ENCODE data around the gene BBIP1. TPM values are rescaled to one million over a fixed set of nuclear protein-coding genes. Genes with fewer than 3 reads are reported as not detected.
A peak's percentile ranks its signal among the peaks of the same experiment; 100 is the strongest.

Gene BBIP1
- total RNA-seq, 2 experiments from 2014 or later: 37.2 to 42.6 TPM

- Mint-ChIP-seq H3K27ac (peak overlapping the region; percentile 92), H3K27me3 (ENCODE audit: low read depth) (no peaks in the 10 kb centered on the region), H3K9me3 (peaks cover 4% of the 10 kb centered on the region), H3K4me3 (no peak overlapping the region), H3K36me3 (ENCODE audit: low read depth) (peaks cover 6% of the 10 kb centered on the region), H3K4me1 (ENCODE audit: low read depth) (peaks cover 82% of the 10 kb centered on the region)
- CTCF ChIA-PET: interaction anchor here (0.7 to 3.0 kb wide), 4 partner anchors 13 to 56 kb away, joined by 3 to 27 read pairs (median 5); no protein-coding TSS in a partner anchor
- intact Hi-C loops (cut with micrococcal nuclease): no loop called here
- no peak for DNase-seq
Observed at GRCh38 chr10:110859206-110859972, 59.6 kb downstream of the BBIP1 start.

DNA sequence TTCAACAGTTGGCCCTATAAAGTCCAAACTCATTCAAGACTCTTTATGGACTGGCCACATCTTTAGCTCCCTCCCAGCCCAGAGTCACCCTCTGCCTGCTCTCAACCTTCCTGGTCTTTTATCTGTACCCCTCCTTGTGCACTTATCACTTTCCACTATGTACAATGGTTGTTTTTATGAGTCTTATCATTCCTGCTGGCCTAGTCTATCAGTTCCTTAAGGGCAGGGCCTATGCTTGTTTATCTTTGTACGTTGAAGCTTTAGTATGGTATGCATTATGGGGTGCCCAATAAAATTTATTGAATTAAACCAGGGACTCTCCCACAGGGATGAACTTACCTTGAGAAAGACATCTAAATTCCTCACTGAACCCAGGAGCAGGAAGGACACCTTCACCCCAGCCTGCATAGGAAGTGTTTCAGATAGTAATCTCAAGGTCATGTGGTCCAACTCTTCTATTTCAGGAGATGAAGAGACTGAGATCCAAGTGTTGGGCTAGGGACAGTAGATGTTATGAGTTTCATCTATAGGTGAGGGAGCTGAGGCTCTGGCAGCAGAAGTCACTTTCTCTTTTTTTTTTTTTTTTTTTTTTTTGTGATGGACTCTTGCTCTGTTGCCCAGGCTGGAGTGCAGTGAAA lies 60.6 kb downstream of the BBIP1 start:
- no peak overlapping the region for H3K4me3 Mint-ChIP-seq
- intact Hi-C loops (cut with micrococcal nuclease): no loop called here
- H3K27ac Mint-ChIP-seq: peak overlapping the region; percentile 76
- CTCF ChIA-PET: interaction anchor here (0.9 to 3.0 kb wide), 6 partner anchors 10 to 55 kb away, joined by 3 to 27 read pairs (median 4); partner anchors contain the start of gene PDCD4
- H3K27me3 Mint-ChIP-seq (ENCODE audit: low read depth): no peaks in the 10 kb centered on the region
- H3K36me3 Mint-ChIP-seq (ENCODE audit: low read depth): peaks cover 6% of the 10 kb centered on the region
- no peak for DNase-seq
- peaks cover 82% of the 10 kb centered on the region for H3K4me1 Mint-ChIP-seq (ENCODE audit: low read depth)
- H3K9me3 Mint-ChIP-seq: peaks cover 4% of the 10 kb centered on the region

- Mint-ChIP-seq H3K4me3 (peak overlapping the region; percentile 46), H3K36me3 (ENCODE audit: low read depth) (peaks cover 6% of the 10 kb centered on the region), H3K4me1 (ENCODE audit: low read depth) (peaks cover 82% of the 10 kb centered on the region), H3K27me3 (ENCODE audit: low read depth) (no peaks in the 10 kb centered on the region), H3K27ac (peak overlapping the region; percentile 76), H3K9me3 (peaks cover 4% of the 10 kb centered on the region)
- intact Hi-C loops (cut with micrococcal nuclease): no loop called here
- CTCF ChIA-PET: interaction anchor here (0.6 to 3.0 kb wide), 10 partner anchors 11 to 73 kb away, joined by 3 to 27 read pairs (median 4); partner anchors contain the start of gene PDCD4
- peak; percentile 62 for DNase-seq
Observed at GRCh38 chr10:110857265-110858171, 61.5 kb downstream of the BBIP1 start.

DNA sequence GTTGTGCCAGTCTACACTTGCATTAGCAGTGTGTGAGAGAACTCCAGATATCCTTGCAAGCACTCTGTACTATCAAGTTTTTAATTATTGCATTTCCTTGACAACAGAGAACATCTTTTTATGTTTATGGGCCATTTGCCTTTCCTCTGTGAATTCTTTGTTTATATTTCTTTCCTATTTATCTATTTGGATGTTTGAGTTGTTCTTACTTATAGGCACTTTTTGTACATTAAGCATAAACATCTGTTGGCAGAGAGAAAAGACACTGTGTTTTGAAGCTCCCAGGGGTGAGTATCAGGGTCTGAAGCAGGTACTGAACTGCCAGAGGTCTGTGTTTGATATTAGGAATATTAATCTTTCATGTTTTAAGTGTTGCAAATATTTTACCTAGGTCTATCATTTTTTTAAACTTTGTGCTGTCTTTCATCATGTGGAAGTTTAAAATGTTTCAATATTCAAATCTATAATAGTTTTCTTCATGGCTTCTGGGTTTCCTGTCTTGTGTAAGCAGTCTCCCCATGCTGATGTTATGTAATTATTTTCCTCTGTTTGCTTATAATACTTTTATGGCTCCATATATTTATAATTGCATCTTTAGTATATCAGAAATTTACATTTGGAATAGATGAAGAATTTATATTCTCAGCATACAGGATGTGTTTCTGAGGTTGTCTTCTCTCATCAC lies 64.9 kb downstream of the BBIP1 start:
- Mint-ChIP-seq H3K4me1 (ENCODE audit: low read depth) (peaks cover 74% of the 10 kb centered on the region), H3K27me3 (ENCODE audit: low read depth) (no peaks in the 10 kb centered on the region), H3K9me3 (peaks cover 4% of the 10 kb centered on the region), H3K4me3 (no peak overlapping the region), H3K27ac (no peak overlapping the region), H3K36me3 (ENCODE audit: low read depth) (peaks cover 6% of the 10 kb centered on the region)
- CTCF ChIA-PET: interaction anchor here (0.6 to 1.7 kb wide), 3 partner anchors 19 to 182 kb away, joined by 3 to 5 read pairs (median 3); no protein-coding TSS in a partner anchor
- intact Hi-C loops (cut with micrococcal nuclease): no loop called here
- DNase-seq: no peak

GRCh38 chr10:110852947-110853346 lies 66.0 kb downstream of the BBIP1 start:
- peaks cover 4% of the 10 kb centered on the region for H3K9me3 Mint-ChIP-seq
- CTCF ChIA-PET: interaction anchor here (0.5 to 2.0 kb wide), 8 partner anchors 8 to 252 kb away, joined by 4 to 11 read pairs (median 5); partner anchors contain the start of gene PDCD4

DNA sequence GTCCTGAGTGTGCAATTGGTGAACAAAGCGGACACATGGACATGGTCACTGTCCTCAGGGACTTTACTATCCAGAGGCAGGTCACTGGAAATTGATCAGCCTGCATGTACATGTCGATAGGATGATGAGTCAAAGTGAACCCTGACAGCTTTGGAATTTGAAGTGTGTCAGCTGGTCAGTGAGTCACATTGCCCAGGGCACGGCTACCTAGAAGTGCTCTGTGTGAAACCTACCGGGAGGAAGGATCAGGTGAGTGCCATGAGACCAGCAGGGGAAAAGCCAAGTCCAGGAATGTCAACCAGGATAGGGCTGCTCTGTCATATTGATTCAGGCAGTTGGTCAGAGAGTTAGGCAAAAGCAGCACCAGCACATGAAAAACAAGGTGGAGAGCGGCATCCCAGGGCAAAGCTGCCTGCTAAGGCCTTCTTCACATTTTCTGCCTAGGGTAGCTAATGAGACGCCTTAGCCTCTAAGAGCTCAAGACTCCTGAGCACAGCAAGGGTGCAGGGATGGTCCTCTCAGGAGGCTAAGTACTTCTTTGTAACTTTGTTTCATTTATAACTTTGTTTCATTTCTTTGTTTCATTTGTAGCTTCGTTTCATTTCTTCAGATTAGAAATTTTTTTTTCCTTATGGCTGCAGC lies 66.6 kb downstream of the BBIP1 start:
- no peak overlapping the region for H3K27ac Mint-ChIP-seq
- CTCF ChIA-PET: interaction anchor here (1.1 to 2.0 kb wide), 7 partner anchors 9 to 49 kb away, joined by 4 to 11 read pairs (median 5); partner anchors contain the start of gene PDCD4
- H3K36me3 Mint-ChIP-seq (ENCODE audit: low read depth): peaks cover 6% of the 10 kb centered on the region
- no peaks in the 10 kb centered on the region for H3K27me3 Mint-ChIP-seq (ENCODE audit: low read depth)
- peaks cover 4% of the 10 kb centered on the region for H3K9me3 Mint-ChIP-seq
- peak overlapping the region; percentile 53 for H3K4me3 Mint-ChIP-seq
- DNase-seq: peak; percentile 65
- H3K4me1 Mint-ChIP-seq (ENCODE audit: low read depth): peaks cover 60% of the 10 kb centered on the region
- intact Hi-C loops (cut with micrococcal nuclease): loop anchor here (1.0 kb wide), 1 partner anchor 9 kb away; no protein-coding TSS in a partner anchor

More at GRCh38 chr10:110852947-110853346, 66.0 kb downstream of the BBIP1 start:
- H3K4me1 Mint-ChIP-seq (ENCODE audit: low read depth): peaks cover 66% of the 10 kb centered on the region
- no peak overlapping the region for H3K27ac Mint-ChIP-seq
- H3K4me3 Mint-ChIP-seq: peak overlapping the region; percentile 53
- no peaks in the 10 kb centered on the region for H3K27me3 Mint-ChIP-seq (ENCODE audit: low read depth)
- no peak for DNase-seq
- H3K36me3 Mint-ChIP-seq (ENCODE audit: low read depth): peaks cover 6% of the 10 kb centered on the region
- intact Hi-C loops (cut with micrococcal nuclease): loop anchor here (1.0 kb wide), 1 partner anchor 10 kb away; no protein-coding TSS in a partner anchor

DNA sequence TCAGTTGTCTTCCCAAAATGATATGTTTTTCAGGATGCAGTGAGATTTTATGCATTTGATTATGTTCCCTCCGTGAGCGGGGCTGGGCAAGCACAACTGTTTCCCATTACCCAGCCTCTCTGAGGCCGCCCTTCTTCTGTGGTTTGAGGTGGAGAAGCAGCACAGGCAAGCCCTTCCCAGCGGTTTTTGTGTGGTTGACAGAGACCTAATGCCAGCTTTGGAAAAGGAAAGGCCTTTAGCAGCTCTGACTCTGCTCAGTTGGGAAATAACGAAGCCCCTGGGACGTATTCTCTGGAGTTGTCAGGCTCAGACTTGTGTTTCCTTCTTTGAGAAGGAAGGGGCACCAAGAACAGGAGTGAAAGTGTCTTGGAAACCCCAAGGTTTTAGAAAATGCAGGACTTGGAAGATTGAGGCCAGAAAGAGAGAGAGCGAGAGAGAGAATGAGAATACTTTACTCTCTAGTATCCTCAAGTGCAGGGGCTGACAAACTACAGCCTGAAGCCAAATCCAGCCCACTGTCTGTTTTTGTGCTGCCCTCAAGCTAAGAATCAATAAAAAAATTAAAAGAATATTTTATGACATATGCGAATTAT lies 67.9 kb downstream of the BBIP1 start:
- intact Hi-C loops (cut with micrococcal nuclease): no loop called here
- peaks cover 4% of the 10 kb centered on the region for H3K9me3 Mint-ChIP-seq
- CTCF ChIA-PET: interaction anchor here (0.8 to 2.0 kb wide), 3 partner anchors 8 to 40 kb away, joined by 3 to 11 read pairs (median 8); no protein-coding TSS in a partner anchor
- peak; percentile 25 for DNase-seq
- H3K4me1 Mint-ChIP-seq (ENCODE audit: low read depth): peaks cover 56% of the 10 kb centered on the region
- no peak overlapping the region for H3K27ac Mint-ChIP-seq
- peaks cover 4% of the 10 kb centered on the region for H3K36me3 Mint-ChIP-seq (ENCODE audit: low read depth)
- H3K27me3 Mint-ChIP-seq (ENCODE audit: low read depth): no peaks in the 10 kb centered on the region
- H3K4me3 Mint-ChIP-seq: peak overlapping the region; percentile 2

- Mint-ChIP-seq H3K4me1 (ENCODE audit: low read depth) (peaks cover 51% of the 10 kb centered on the region), H3K36me3 (ENCODE audit: low read depth) (peaks cover 2% of the 10 kb centered on the region), H3K27me3 (ENCODE audit: low read depth) (no peaks in the 10 kb centered on the region), H3K4me3 (no peak overlapping the region), H3K27ac (no peak overlapping the region), H3K9me3 (peaks cover 2% of the 10 kb centered on the region)
- CTCF ChIA-PET: no interaction called here
- no peak for DNase-seq
- intact Hi-C loops (cut with micrococcal nuclease): no loop called here
Observed at GRCh38 chr10:110850099-110850498, 68.9 kb downstream of the BBIP1 start.

All from activated naive CD4-positive, alpha-beta T cell treated with anti-CD3 and anti-CD28 coated beads for 36 hours (primary cell).